Trophoblast cell (in vitro differentiated cells and primary cell): ENCODE measurements around the gene FAM227B.
"Not testable (repeated sequence)": the region's sequence is repeated elsewhere in the genome, so short reads cannot be mapped to it uniquely, and the experiment has no call there.

ENCODE experiments used
- DNase-seq, 2 donors: peaks; one replicate each; pipeline ENCODE4 v3.0.0-alpha.2; 2016
- H2AFZ ChIP-seq: 2 replicates; pipeline ENCODE4 v1.6.1; 2013; ENCODE audit warnings: low read length, moderate library complexity, mild to moderate bottlenecking; ENCODE audit not compliant: insufficient read depth, poor library complexity
- H2AK5ac ChIP-seq: 2 replicates; pipeline ENCODE4 v1.6.1; 2013; ENCODE audit warnings: mild to moderate bottlenecking, low read length
- H2BK120ac ChIP-seq: 2 replicates; pipeline ENCODE4 v1.6.1; 2013; ENCODE audit warnings: low read length, mild to moderate bottlenecking, moderate library complexity; ENCODE audit not compliant: insufficient read depth, poor library complexity
- H2BK12ac ChIP-seq: 2 replicates; pipeline ENCODE4 v1.6.1; 2013; ENCODE audit warnings: mild to moderate bottlenecking, low read length, moderate library complexity
- H2BK5ac ChIP-seq: 2 replicates; pipeline ENCODE4 v1.6.1; 2013; ENCODE audit warnings: low read length, low read depth, moderate library complexity, mild to moderate bottlenecking; ENCODE audit not compliant: poor library complexity
- H3K14ac ChIP-seq: 2 replicates; pipeline ENCODE4 v1.6.1; 2013; ENCODE audit warnings: mild to moderate bottlenecking, low read length
- H3K18ac ChIP-seq: 2 replicates; pipeline ENCODE4 v1.6.1; 2013; ENCODE audit warnings: mild to moderate bottlenecking, low read length
- H3K23ac ChIP-seq: 2 replicates; pipeline ENCODE4 v1.6.1; 2013; ENCODE audit warnings: low read length
- H3K27ac ChIP-seq: 2 replicates; pipeline ENCODE4 v1.5.1; 2013; ENCODE audit warnings: low read depth, mild to moderate bottlenecking, inconsistent platforms, low read length, moderate library complexity
- H3K27me3 ChIP-seq: 2 replicates; pipeline ENCODE4 v1.6.1; 2013; ENCODE audit warnings: inconsistent platforms, mild to moderate bottlenecking, low read length, moderate library complexity; ENCODE audit not compliant: insufficient read depth
- H3K36me3 ChIP-seq, 2 experiments: 1 replicate in 1 of 2; 2 replicates in 1 of 2; pipeline ENCODE4 v1.6.1; 2013; ENCODE audit warnings: low read length in 2 of 2, mild to moderate bottlenecking in 2 of 2, moderate library complexity in 1 of 2; ENCODE audit not compliant: insufficient read depth in 2 of 2, control insufficient read depth in 1 of 2
- H3K4ac ChIP-seq: 2 replicates; pipeline ENCODE4 v1.6.1; 2013; ENCODE audit warnings: low read depth, mild to moderate bottlenecking, low read length, moderate library complexity
- H3K4me1 ChIP-seq, 2 experiments: 1 replicate in 1 of 2; 2 replicates in 1 of 2; pipeline ENCODE4 v1.6.1; 2013; ENCODE audit warnings: low read length in 2 of 2, mild to moderate bottlenecking in 2 of 2, moderate library complexity in 1 of 2; ENCODE audit not compliant: insufficient read depth in 2 of 2, control insufficient read depth in 1 of 2
- H3K4me2 ChIP-seq: 2 replicates; pipeline ENCODE4 v1.6.1; 2013; ENCODE audit warnings: inconsistent platforms, mild to moderate bottlenecking, low read length, moderate library complexity
- H3K4me3 ChIP-seq: 2 replicates; pipeline ENCODE4 v1.5.1; 2013; ENCODE audit warnings: mild to moderate bottlenecking, low read depth, low read length, inconsistent platforms
- H3K79me1 ChIP-seq: one replicate; pipeline ENCODE4 v1.6.1; 2013; ENCODE audit warnings: low read length
- H3K79me2 ChIP-seq: 2 replicates; pipeline ENCODE4 v1.6.1; 2013; ENCODE audit warnings: low read length, mild to moderate bottlenecking; ENCODE audit not compliant: control insufficient read depth, insufficient read depth, poor library complexity
- H3K9ac ChIP-seq: 2 replicates; pipeline ENCODE4 v1.6.1; 2013; ENCODE audit warnings: mild to moderate bottlenecking, low read length
- H3K9me3 ChIP-seq: 2 replicates; pipeline ENCODE4 v1.6.1; 2013; ENCODE audit warnings: low read depth, mild to moderate bottlenecking, control low read depth, inconsistent platforms, low read length; ENCODE audit not compliant: insufficient read depth
- H4K12ac ChIP-seq: 2 replicates; pipeline ENCODE4 v1.6.1; 2013; ENCODE audit warnings: low read depth, mild to moderate bottlenecking, low read length, moderate library complexity
- H4K8ac ChIP-seq: 2 replicates; pipeline ENCODE4 v1.6.1; 2013; ENCODE audit warnings: low read depth, mild to moderate bottlenecking, low read length, moderate library complexity
- H4K91ac ChIP-seq: one replicate; pipeline ENCODE4 v1.6.1; 2013; ENCODE audit warnings: low read depth, mild to moderate bottlenecking, low read length, moderate library complexity
- WGBS: extraction: QIAGEN DNeasy Blood & Tissue Kit; methylation state at CpG from one replicate; pipeline ENCODE4 v1.1.7; 2013; ENCODE audit warnings: missing lambda C conversion rate; ENCODE audit not compliant: insufficient read length, insufficient coverage; ENCODE audit errors: extremely low coverage; 5-methylcytosine and 5-hydroxymethylcytosine counted together

Gene FAM227B

GRCh38 chr15:49558929-49559328, 61.7 kb downstream of the FAM227B start:
- WGBS: no CpG with 5 or more reads among the region's 2 CpGs
- H3K14ac ChIP-seq: no peak overlapping the region
- H4K12ac ChIP-seq: no peak overlapping the region
- no peaks in the 10 kb centered on the region for H3K79me1 ChIP-seq
- H3K79me2 ChIP-seq: no peaks in the 10 kb centered on the region
- H3K4me2 ChIP-seq: no peak overlapping the region
- no peaks in the 10 kb centered on the region for H3K36me3 ChIP-seq
- no peak overlapping the region for H2BK120ac ChIP-seq
- no peak for DNase-seq
- H4K8ac ChIP-seq: no peak overlapping the region
- H3K9me3 ChIP-seq: peaks cover 2% of the 10 kb centered on the region
- H2AK5ac ChIP-seq: no peak overlapping the region
- no peak overlapping the region for H2AFZ ChIP-seq
- H3K27ac ChIP-seq: no peak overlapping the region
- no peak overlapping the region for H3K4ac ChIP-seq
- no peaks in the 10 kb centered on the region for H3K27me3 ChIP-seq
- no peak overlapping the region for H2BK5ac ChIP-seq
- no peaks in the 10 kb centered on the region for H3K4me1 ChIP-seq
- H3K4me3 ChIP-seq: no peak overlapping the region
- no peak overlapping the region for H2BK12ac ChIP-seq
- H3K18ac ChIP-seq: no peak overlapping the region
- no peak overlapping the region for H4K91ac ChIP-seq
- no peak overlapping the region for H3K23ac ChIP-seq
- no peak overlapping the region for H3K9ac ChIP-seq

- Histone ChIP-seq H4K91ac (no peak overlapping the region), H4K12ac (no peak overlapping the region), H3K4me1 (no peaks in the 10 kb centered on the region), H2AK5ac (no peak overlapping the region), H3K4me3 (no peak overlapping the region), H3K79me2 (no peaks in the 10 kb centered on the region), H3K23ac (no peak overlapping the region), H3K27ac (no peak overlapping the region), H3K27me3 (no peaks in the 10 kb centered on the region), H3K36me3 (no peaks in the 10 kb centered on the region), H2AFZ (no peak overlapping the region), H3K79me1 (no peaks in the 10 kb centered on the region), H3K4ac (no peak overlapping the region), H3K14ac (no peak overlapping the region), H3K9me3 (peaks cover 2% of the 10 kb centered on the region), H2BK120ac (no peak overlapping the region), H3K4me2 (no peak overlapping the region), H2BK12ac (no peak overlapping the region), H3K18ac (no peak overlapping the region), H3K9ac (no peak overlapping the region), H4K8ac (no peak overlapping the region), H2BK5ac (no peak overlapping the region)
- WGBS: no CpG with 5 or more reads among the region's 3 CpGs
- no peak for DNase-seq
Observed at GRCh38 chr15:49556437-49556836, 64.2 kb downstream of the FAM227B start.

- not testable (repeated sequence) for H3K4ac ChIP-seq, H3K14ac ChIP-seq, H3K4me1 ChIP-seq, H3K9me3 ChIP-seq, H4K12ac ChIP-seq, H3K79me1 ChIP-seq, H3K27me3 ChIP-seq, H3K36me3 ChIP-seq, H3K27ac ChIP-seq, H4K91ac ChIP-seq, H3K18ac ChIP-seq, H2BK12ac ChIP-seq, H4K8ac ChIP-seq, H3K4me3 ChIP-seq, H2BK5ac ChIP-seq, H3K4me2 ChIP-seq, H3K79me2 ChIP-seq, H3K23ac ChIP-seq, H2BK120ac ChIP-seq, H2AFZ ChIP-seq, H3K9ac ChIP-seq, H2AK5ac ChIP-seq, DNase-seq
- no CpG with 5 or more reads among the region's 30 CpGs for WGBS
Observed at GRCh38 chr15:49550342-49550741, 70.3 kb downstream of the FAM227B start.

- Histone ChIP-seq H3K36me3 (no peaks in the 10 kb centered on the region), H4K12ac (no peak overlapping the region)
Observed at GRCh38 chr15:49538520-49538919, 82.1 kb downstream of the FAM227B start.

More at GRCh38 chr15:49538520-49538919, 82.1 kb downstream of the FAM227B start:
- H3K27me3 ChIP-seq: no peaks in the 10 kb centered on the region
- no peaks in the 10 kb centered on the region for H3K79me1 ChIP-seq
- no peaks in the 10 kb centered on the region for H3K4me1 ChIP-seq
- no peak overlapping the region for H2BK120ac ChIP-seq
- no peak overlapping the region for H3K23ac ChIP-seq
- no peak overlapping the region for H3K9ac ChIP-seq
- no peak overlapping the region for H3K4me2 ChIP-seq
- H3K4me3 ChIP-seq: no peak overlapping the region
- H2AFZ ChIP-seq: no peak overlapping the region
- no peak overlapping the region for H3K4ac ChIP-seq
- H4K8ac ChIP-seq: no peak overlapping the region
- no peak overlapping the region for H2BK5ac ChIP-seq
- peaks cover 2% of the 10 kb centered on the region for H3K9me3 ChIP-seq
- H3K18ac ChIP-seq: no peak overlapping the region
- H3K79me2 ChIP-seq: no peaks in the 10 kb centered on the region
- no peak overlapping the region for H3K27ac ChIP-seq
- H4K91ac ChIP-seq: no peak overlapping the region
- no peak overlapping the region for H2BK12ac ChIP-seq
- no peak for DNase-seq
- no peak overlapping the region for H3K14ac ChIP-seq
- no peak overlapping the region for H2AK5ac ChIP-seq
